ENCODE measurements around the gene CREBBP.
A peak's percentile ranks its signal among the peaks of the same experiment; 100 is the strongest.

CREBBP gene

GRCh38 chr16:3761375-3762106 is 119.0 kb downstream of the CREBBP start:
- Histone ChIP-seq H3K4me3 (ENCODE audit: low read length in 2 of 2) (no peak overlapping the region), H3K27ac (ENCODE audit: low read length) (no peak overlapping the region), H3K36me3 (ENCODE audit: control insufficient read depth in 2 of 2, insufficient read depth in 2 of 2, low read length in 2 of 2) (peaks cover 27 to 38% of the 10 kb centered on the region in 2 donors), H3K9ac (ENCODE audit: low read length in 2 of 2) (no peak overlapping the region), H3K9me3 (ENCODE audit: control insufficient read depth in 2 of 2, low read length in 2 of 2) (no peaks in the 10 kb centered on the region), H3K4me1 (ENCODE audit: control insufficient read depth, insufficient read depth, low read length) (peaks cover 11% of the 10 kb centered on the region), H3K27me3 (ENCODE audit: control insufficient read depth in 1 of 2, insufficient read depth in 2 of 2, low read length in 2 of 2) (no peaks in the 10 kb centered on the region)

- peaks cover 25 to 34% of the 10 kb centered on the region in 2 donors for H3K36me3 ChIP-seq (ENCODE audit: control insufficient read depth in 2 of 2, insufficient read depth in 2 of 2, low read length in 2 of 2)
Measured at GRCh38 chr16:3760518-3760917, 120.0 kb downstream of the CREBBP start.

GRCh38 chr16:3759736-3760135 is 120.8 kb downstream of the CREBBP start:
- H3K27ac ChIP-seq (ENCODE audit: low read length), result no peak overlapping the region
- H3K9ac ChIP-seq (ENCODE audit: low read length in 2 of 2), result no peak overlapping the region
- no peak overlapping the region for H3K4me3 ChIP-seq (ENCODE audit: low read length in 2 of 2)
- no peaks in the 10 kb centered on the region for H3K27me3 ChIP-seq (ENCODE audit: control insufficient read depth in 1 of 2, insufficient read depth in 2 of 2, low read length in 2 of 2)
- peaks cover 24 to 33% of the 10 kb centered on the region in 2 donors for H3K36me3 ChIP-seq (ENCODE audit: control insufficient read depth in 2 of 2, insufficient read depth in 2 of 2, low read length in 2 of 2)
- no peaks in the 10 kb centered on the region for H3K9me3 ChIP-seq (ENCODE audit: control insufficient read depth in 2 of 2, low read length in 2 of 2)
- H3K4me1 ChIP-seq (ENCODE audit: control insufficient read depth, insufficient read depth, low read length), result peaks cover 11% of the 10 kb centered on the region

More at GRCh38 chr16:3760518-3760917, 120.0 kb downstream of the CREBBP start:
- Histone ChIP-seq H3K4me1 (ENCODE audit: control insufficient read depth, insufficient read depth, low read length) (peaks cover 11% of the 10 kb centered on the region), H3K27ac (ENCODE audit: low read length) (no peak overlapping the region), H3K9ac (ENCODE audit: low read length in 2 of 2) (no peak overlapping the region), H3K9me3 (ENCODE audit: control insufficient read depth in 2 of 2, low read length in 2 of 2) (no peaks in the 10 kb centered on the region), H3K27me3 (ENCODE audit: control insufficient read depth in 1 of 2, insufficient read depth in 2 of 2, low read length in 2 of 2) (no peaks in the 10 kb centered on the region), H3K4me3 (ENCODE audit: low read length in 2 of 2) (no peak overlapping the region)

GRCh38 chr16:3756113-3756512 is 124.4 kb downstream of the CREBBP start:
- no peak overlapping the region for H3K4me3 ChIP-seq (ENCODE audit: low read length in 2 of 2)
- H3K27ac ChIP-seq (ENCODE audit: low read length), result no peak overlapping the region
- peaks cover 17% of the 10 kb centered on the region for H3K4me1 ChIP-seq (ENCODE audit: control insufficient read depth, insufficient read depth, low read length)
- no peak overlapping the region for H3K9ac ChIP-seq (ENCODE audit: low read length in 2 of 2)
- no peaks in the 10 kb centered on the region for H3K27me3 ChIP-seq (ENCODE audit: control insufficient read depth in 1 of 2, insufficient read depth in 2 of 2, low read length in 2 of 2)
- peaks cover 24 to 34% of the 10 kb centered on the region in 2 donors for H3K36me3 ChIP-seq (ENCODE audit: control insufficient read depth in 2 of 2, insufficient read depth in 2 of 2, low read length in 2 of 2)
- H3K9me3 ChIP-seq (ENCODE audit: control insufficient read depth in 2 of 2, low read length in 2 of 2), result no peaks in the 10 kb centered on the region

GRCh38 chr16:3755249-3755648 is 125.3 kb downstream of the CREBBP start:
- H3K9me3 ChIP-seq (ENCODE audit: control insufficient read depth in 2 of 2, low read length in 2 of 2), result no peaks in the 10 kb centered on the region
- no peaks in the 10 kb centered on the region for H3K27me3 ChIP-seq (ENCODE audit: control insufficient read depth in 1 of 2, insufficient read depth in 2 of 2, low read length in 2 of 2)
- H3K9ac ChIP-seq (ENCODE audit: low read length in 2 of 2), result no peak overlapping the region
- H3K27ac ChIP-seq (ENCODE audit: low read length), result no peak overlapping the region
- H3K36me3 ChIP-seq (ENCODE audit: control insufficient read depth in 2 of 2, insufficient read depth in 2 of 2, low read length in 2 of 2), result peaks cover 27 to 40% of the 10 kb centered on the region in 2 donors
- peaks cover 17% of the 10 kb centered on the region for H3K4me1 ChIP-seq (ENCODE audit: control insufficient read depth, insufficient read depth, low read length)
- no peak overlapping the region for H3K4me3 ChIP-seq (ENCODE audit: low read length in 2 of 2)

- Histone ChIP-seq H3K27ac (ENCODE audit: low read length) (no peak overlapping the region), H3K9me3 (ENCODE audit: control insufficient read depth in 2 of 2, low read length in 2 of 2) (no peaks in the 10 kb centered on the region), H3K9ac (ENCODE audit: low read length in 2 of 2) (no peak overlapping the region), H3K36me3 (ENCODE audit: control insufficient read depth in 2 of 2, insufficient read depth in 2 of 2, low read length in 2 of 2) (peaks cover 30 to 41% of the 10 kb centered on the region in 2 donors), H3K4me3 (ENCODE audit: low read length in 2 of 2) (no peak overlapping the region), H3K27me3 (ENCODE audit: control insufficient read depth in 1 of 2, insufficient read depth in 2 of 2, low read length in 2 of 2) (no peaks in the 10 kb centered on the region), H3K4me1 (ENCODE audit: control insufficient read depth, insufficient read depth, low read length) (peaks cover 16% of the 10 kb centered on the region)
Measured at GRCh38 chr16:3754772-3755171, 125.7 kb downstream of the CREBBP start.

GRCh38 chr16:3754081-3754703 is 126.3 kb downstream of the CREBBP start:
- Histone ChIP-seq H3K27ac (ENCODE audit: low read length) (no peak overlapping the region), H3K36me3 (ENCODE audit: control insufficient read depth in 2 of 2, insufficient read depth in 2 of 2, low read length in 2 of 2) (peaks cover 30 to 41% of the 10 kb centered on the region in 2 donors), H3K9ac (ENCODE audit: low read length in 2 of 2) (peak overlapping the region in 1 of 2 donors; percentile 21), H3K27me3 (ENCODE audit: control insufficient read depth in 1 of 2, insufficient read depth in 2 of 2, low read length in 2 of 2) (no peaks in the 10 kb centered on the region), H3K4me3 (ENCODE audit: low read length in 2 of 2) (no peak overlapping the region), H3K4me1 (ENCODE audit: control insufficient read depth, insufficient read depth, low read length) (peaks cover 11% of the 10 kb centered on the region), H3K9me3 (ENCODE audit: control insufficient read depth in 2 of 2, low read length in 2 of 2) (no peaks in the 10 kb centered on the region)

- peaks cover 6% of the 10 kb centered on the region for H3K4me1 ChIP-seq (ENCODE audit: control insufficient read depth, insufficient read depth, low read length)
- no peak overlapping the region for H3K27ac ChIP-seq (ENCODE audit: low read length)
- H3K36me3 ChIP-seq (ENCODE audit: control insufficient read depth in 2 of 2, insufficient read depth in 2 of 2, low read length in 2 of 2), result peaks cover 36 to 39% of the 10 kb centered on the region in 2 donors
- H3K9ac ChIP-seq (ENCODE audit: low read length in 2 of 2), result no peak overlapping the region
- H3K27me3 ChIP-seq (ENCODE audit: control insufficient read depth in 1 of 2, insufficient read depth in 2 of 2, low read length in 2 of 2), result no peaks in the 10 kb centered on the region
- H3K9me3 ChIP-seq (ENCODE audit: control insufficient read depth in 2 of 2, low read length in 2 of 2), result no peaks in the 10 kb centered on the region
- H3K4me3 ChIP-seq (ENCODE audit: low read length in 2 of 2), result no peak overlapping the region
Measured at GRCh38 chr16:3752984-3753383, 127.5 kb downstream of the CREBBP start.

GRCh38 chr16:3751878-3752277 is 128.6 kb downstream of the CREBBP start:
- Histone ChIP-seq H3K9me3 (ENCODE audit: control insufficient read depth in 2 of 2, low read length in 2 of 2) (no peaks in the 10 kb centered on the region), H3K27ac (ENCODE audit: low read length) (no peak overlapping the region), H3K36me3 (ENCODE audit: control insufficient read depth in 2 of 2, insufficient read depth in 2 of 2, low read length in 2 of 2) (peaks cover 31% of the 10 kb centered on the region in 2 donors), H3K9ac (ENCODE audit: low read length in 2 of 2) (no peak overlapping the region), H3K4me3 (ENCODE audit: low read length in 2 of 2) (no peak overlapping the region), H3K27me3 (ENCODE audit: control insufficient read depth in 1 of 2, insufficient read depth in 2 of 2, low read length in 2 of 2) (no peaks in the 10 kb centered on the region), H3K4me1 (ENCODE audit: control insufficient read depth, insufficient read depth, low read length) (peaks cover 6% of the 10 kb centered on the region)

GRCh38 chr16:3748307-3748706 is 132.2 kb downstream of the CREBBP start:
- Histone ChIP-seq H3K27me3 (ENCODE audit: control insufficient read depth in 1 of 2, insufficient read depth in 2 of 2, low read length in 2 of 2) (no peaks in the 10 kb centered on the region), H3K9ac (ENCODE audit: low read length in 2 of 2) (no peak overlapping the region), H3K9me3 (ENCODE audit: control insufficient read depth in 2 of 2, low read length in 2 of 2) (no peaks in the 10 kb centered on the region), H3K27ac (ENCODE audit: low read length) (no peak overlapping the region), H3K4me3 (ENCODE audit: low read length in 2 of 2) (no peak overlapping the region), H3K4me1 (ENCODE audit: control insufficient read depth, insufficient read depth, low read length) (no peaks in the 10 kb centered on the region), H3K36me3 (ENCODE audit: control insufficient read depth in 2 of 2, insufficient read depth in 2 of 2, low read length in 2 of 2) (peaks cover 43 to 46% of the 10 kb centered on the region in 2 donors)

Data from stomach smooth muscle (tissue), 2 donors.